GM12878 (cell line): Measurements from ENCODE around the gene SLC25A13. TPM values are rescaled to one million over a fixed set of nuclear protein-coding genes. Genes with fewer than 3 reads are reported as not detected.
"Not testable (repeated sequence)": the region's sequence is repeated elsewhere in the genome, so short reads cannot be mapped to it uniquely, and the experiment has no call there.

Source experiments
- ATAC-seq: fragments of 200-7000 bp; cut with Tn5 transposase; 3 replicates; pipeline ENCODE4 v1.9.1; 2020; ENCODE audit warnings: mild to moderate bottlenecking, moderate library complexity
- BruUV-seq: library from RNA; stranded (reverse); fragments of 400-500 nt; replicated peaks from 2 replicates; lab custom pipeline; 2021; lab: Mats Ljungman, UMichigan
- CTCF ChIA-PET: fragments of 300-600 bp; sonication (Branson Sonifier 250); formaldehyde crosslinking; extraction: SDS; loops from one replicate; lab custom pipeline; 2021; ENCODE audit warnings: inconsistent platforms; lab: Yijun Ruan, JAX
- POLR2A ChIA-PET: fragments of 350-600 bp; formaldehyde crosslinking; extraction: SDS; loops from one replicate; lab custom pipeline; 2021; ENCODE audit warnings: inconsistent platforms; lab: Charles Lee
- RAD21 ChIA-PET: fragments of 300-600 bp; sonication (Branson Sonifier 250); formaldehyde crosslinking; loops from one replicate; lab custom pipeline; 2023; ENCODE audit warnings: antibody characterized with exemption; ENCODE audit not compliant: unreplicated experiment; lab: Charles Lee
- SMC1A ChIA-PET: fragments of 300-600 bp; sonication (Branson Sonifier 250); formaldehyde crosslinking; loops from one replicate; lab custom pipeline; 2023; ENCODE audit not compliant: unreplicated experiment, uncharacterized antibody; lab: Charles Lee
- DNase-seq: peaks from one replicate; pipeline ENCODE4 v3.0.0-alpha.2; 2011; ENCODE audit warnings: low read depth, low spot score
- FAIRE-seq: peaks from 3 replicates; lab custom pipeline; 2011; peaks lifted over from hg19 to GRCh38; lab: Jason Lieb, UNC
- H2AFZ ChIP-seq: 2 replicates; pipeline ENCODE4 v1.6.0; 2011; ENCODE audit warnings: low read depth, low read length, control low read depth; ENCODE audit not compliant: control insufficient read depth
- H3K27ac ChIP-seq: 2 replicates; pipeline ENCODE4 v1.5.1; 2011; ENCODE audit warnings: control low read depth; ENCODE audit not compliant: control insufficient read depth, insufficient read depth
- H3K27me3 ChIP-seq, 2 experiments: replicated peaks in 1 of 2; 2 replicates each; pipeline versions ENCODE4 v1.6.0 to v1.6.1; 2011; ENCODE audit warnings: low read length in 1 of 2; ENCODE audit not compliant: control insufficient read depth in 2 of 2, insufficient read depth in 2 of 2
- H3K36me3 ChIP-seq, 2 experiments: 2 replicates each; pipeline ENCODE4 v1.5.1; 2011; ENCODE audit warnings: low read length in 1 of 2; ENCODE audit not compliant: control insufficient read depth in 2 of 2, insufficient read depth in 2 of 2
- H3K4me1 ChIP-seq: 2 replicates; pipeline ENCODE4 v1.6.1; 2011; ENCODE audit warnings: mild to moderate bottlenecking, low read length, moderate library complexity, mixed read lengths; ENCODE audit not compliant: control insufficient read depth, insufficient read depth
- H3K4me2 ChIP-seq: 2 replicates; pipeline ENCODE4 v1.6.0; 2011; ENCODE audit warnings: control low read depth; ENCODE audit not compliant: control insufficient read depth, insufficient read depth
- H3K4me3 ChIP-seq: fragments of 200-600 bp; sonication (generic); 2 replicates; pipeline ENCODE4 v1.5.1; 2016
- H3K79me2 ChIP-seq: 2 replicates; pipeline ENCODE4 v1.6.0; 2011; ENCODE audit warnings: low read length; ENCODE audit not compliant: control insufficient read depth, insufficient read depth
- H3K9ac ChIP-seq: 2 replicates; pipeline ENCODE4 v1.8.0; 2011; ENCODE audit warnings: low read length, control low read depth, mixed read lengths; ENCODE audit not compliant: control insufficient read depth, insufficient read depth
- H3K9me3 ChIP-seq: replicated peaks from 3 replicates; pipeline ENCODE4 v1.5.1; 2011; ENCODE audit warnings: mild to moderate bottlenecking, low read length; ENCODE audit not compliant: control insufficient read depth, insufficient read depth
- H4K20me1 ChIP-seq: 2 replicates; pipeline ENCODE4 v1.6.0; 2011; ENCODE audit not compliant: control insufficient read depth, insufficient read depth
- ATF2 ChIP-seq: IDR thresholded peaks from 2 replicates; pipeline ENCODE4 v1.6.1; 2012; ENCODE audit warnings: low read length, inconsistent platforms
- ATF7 ChIP-seq: fragments of 450-650 bp; IDR thresholded peaks from 2 replicates; pipeline ENCODE4 v1.6.1; 2016; ENCODE audit warnings: low read depth, mild to moderate bottlenecking
- BACH1 ChIP-seq: fragments of 450-650 bp; IDR thresholded peaks from 2 replicates; pipeline ENCODE4 v1.6.1; 2017; ENCODE audit warnings: mild to moderate bottlenecking, borderline replicate concordance
- BCL3 ChIP-seq: IDR thresholded peaks from 2 replicates; pipeline ENCODE4 v1.6.1; 2011; ENCODE audit warnings: borderline replicate concordance, low read depth, mild to moderate bottlenecking, moderate library complexity, low read length; ENCODE audit not compliant: insufficient read depth, poor library complexity, severe bottlenecking
- CREB1 ChIP-seq: IDR thresholded peaks from 2 replicates; pipeline ENCODE4 v1.6.1; 2012; ENCODE audit warnings: low read depth, mild to moderate bottlenecking, inconsistent platforms
- DPF2 ChIP-seq: fragments of 450-650 bp; IDR thresholded peaks from 2 replicates; pipeline ENCODE4 v1.6.1; 2017; ENCODE audit warnings: mild to moderate bottlenecking
- GATAD2B ChIP-seq: fragments of 450-650 bp; conservative IDR thresholded peaks from 2 replicates; pipeline ENCODE4 v1.6.1; 2017; ENCODE audit warnings: low read depth, mild to moderate bottlenecking, moderate library complexity
- IKZF1 ChIP-seq: fragments of 450-650 bp; conservative IDR thresholded peaks from 2 replicates; pipeline ENCODE4 v1.6.1; 2017; ENCODE audit warnings: antibody characterized with exemption, mild to moderate bottlenecking
- IKZF2 ChIP-seq, 2 experiments: fragments of 450-650 bp; IDR thresholded peaks; 2 replicates each; pipeline ENCODE4 v1.6.1; 2017; ENCODE audit warnings: mild to moderate bottlenecking in 2 of 2, moderate library complexity in 2 of 2
- JUNB ChIP-seq: IDR thresholded peaks from 2 replicates; pipeline ENCODE4 v1.6.1; 2016; ENCODE audit warnings: antibody characterized with exemption, mild to moderate bottlenecking
- MEF2B ChIP-seq: fragments of 450-650 bp; IDR thresholded peaks from 2 replicates; pipeline ENCODE4 v1.6.1; 2018; ENCODE audit warnings: mild to moderate bottlenecking, moderate library complexity; ENCODE audit not compliant: partially characterized antibody, poor library complexity, severe bottlenecking
- MTA2 ChIP-seq: fragments of 450-650 bp; IDR thresholded peaks from 2 replicates; pipeline ENCODE4 v1.6.1; 2016; ENCODE audit warnings: low read depth, mild to moderate bottlenecking, moderate library complexity
- NBN ChIP-seq: fragments of 450-650 bp; IDR thresholded peaks from 2 replicates; pipeline ENCODE4 v1.6.1; 2016
- RUNX3 ChIP-seq: IDR thresholded peaks from 2 replicates; pipeline ENCODE4 v1.6.1; 2012; ENCODE audit warnings: low read length, inconsistent platforms
- SPI1 ChIP-seq: IDR thresholded peaks from 2 replicates; pipeline ENCODE4 v1.6.1; 2011; ENCODE audit warnings: low read depth, mild to moderate bottlenecking, low read length, moderate library complexity, borderline replicate concordance; ENCODE audit not compliant: insufficient read depth
- ZBTB40 ChIP-seq: fragments of 450-650 bp; IDR thresholded peaks from 2 replicates; pipeline ENCODE4 v1.6.1; 2016; ENCODE audit warnings: mild to moderate bottlenecking, moderate library complexity, borderline replicate concordance
- WGBS: methylation state at CpG from one replicate; pipeline ENCODE4 v1.1.6; 2016; ENCODE audit warnings: low lambda C conversion rate; ENCODE audit not compliant: insufficient replicate concordance, insufficient coverage; ENCODE audit errors: missing lambda C conversion rate; 5-methylcytosine and 5-hydroxymethylcytosine counted together
- in situ Hi-C: fragments of 300-500 bp; cut with MboI; formaldehyde crosslinking; loops from 9 replicates; pipeline ENCODE4 v1.14.3; 2018; ENCODE audit warnings: mixed read lengths
- intact Hi-C: fragments of 100-400 bp; cut with micrococcal nuclease; formaldehyde crosslinking; loops from one replicate; pipeline ENCODE4 v1.14.2; 2022; ENCODE audit not compliant: unreplicated experiment
- polyA plus RNA-seq, 11 experiments: library from polyadenylated mRNA; depleted of rRNA in 4 of 11; unstranded in 6 of 11; stranded (reverse) in 5 of 11; fragments of >200 nt; fragmentation: Nextera tagmentation in 4 of 11; fragmentation: Illumina TruSeq in 1 of 11; extraction: Ambion mirVana in 4 of 11; extraction: Trizol in 1 of 11; gene quantifications; 1 replicate in 1 of 11; 2 replicates in 10 of 11; pipeline versions ENCODE4 v1.2.1 to v1.2.3, GENCODE V29; 2011 to 2016; ENCODE audit warnings: inconsistent platforms in 2 of 11, missing spikeins in 2 of 11, low read depth in 1 of 11
- total RNA-seq, 4 experiments: library from RNA; depleted of rRNA in 3 of 4; stranded (reverse); fragments of >200 nt in 3 of 4; fragmentation: Illumina TruSeq in 1 of 4; extraction: Trizol in 1 of 4; gene quantifications; 2 replicates each; pipeline versions ENCODE4 v1.2.1 to v1.2.3, GENCODE V29; 2013 to 2021

Gene SLC25A13
- total and polyA plus RNA-seq, 10 of the 15 experiments (the other 5 are each of a cell fraction or from before 2014, with no cell fraction given), result 7.0 to 24.7 (median 18.6) TPM

- TF ChIP-seq SPI1, result no peak
Measured at GRCh38 chr7:96327429-96327828, 5.5 kb upstream of the SLC25A13 start (continued).

- H3K9ac ChIP-seq, SMC1A ChIA-PET, H3K36me3 ChIP-seq, in situ Hi-C loops, H3K27me3 ChIP-seq, BruUV-seq, H2AFZ ChIP-seq, FAIRE-seq, POLR2A ChIA-PET, H4K20me1 ChIP-seq, H3K4me3 ChIP-seq, RAD21 ChIA-PET, H3K9me3 ChIP-seq, CTCF ChIA-PET, H3K79me2 ChIP-seq, H3K4me1 ChIP-seq: not testable (repeated sequence)
- Histone ChIP-seq H3K4me2 (0 out of 2 replicates have a peak overlapping the region, but pooled peaks have one; percentile 2), H3K27ac (peak overlapping the region; percentile 33; the same call in 1 of the 2 replicates)
- DNase-seq (peak; percentile 19), ATAC-seq (peak; percentile 15)
- 4% methylated on average over 2 of the region's 2 CpGs for WGBS
- intact Hi-C loops, result loop anchor here (10.0 kb wide), 1 partner anchor 378 kb away; the partner anchor contains the start of gene SEM1
- TF ChIP-seq NBN (0 out of 2 replicates have a peak, but pooled peaks have one; percentile 33), BCL3 (peak; percentile 56), DPF2 (0 out of 2 replicates have a peak, but pooled peaks have one; percentile 14), GATAD2B (0 out of 2 replicates have a peak, but pooled peaks have one; percentile 53), JUNB (0 out of 2 replicates have a peak, but pooled peaks have one; percentile 21), ZBTB40 (peak; percentile 41; the same call in 1 of the 2 replicates), IKZF1 (0 out of 2 replicates have a peak, but pooled peaks have one; percentile 21), RUNX3 (peak; percentile 42), MEF2B (peak; percentile 84), ATF7 (peak; percentile 54; the same call in 1 of the 2 replicates), ATF2 (peak; percentile 49; the same call in 1 of the 2 replicates), CREB1 (peak; percentile 39; the same call in 1 of the 2 replicates), IKZF2 (IDR thresholded peaks at IDR 0.05) (peak; percentile 49 to 67; a peak in 3 of 4 replicates), MTA2 (peak; percentile 76), SPI1 (peak; percentile 82), BACH1 (peak; percentile 58; the same call in 1 of the 2 replicates)
Measured at GRCh38 chr7:96326752-96327151, 4.9 kb upstream of the SLC25A13 start.
